Measurements from ENCODE around the gene ERC2. TPM values are rescaled to one million over a fixed set of nuclear protein-coding genes. Genes with fewer than 3 reads are reported as not detected.

Gene ERC2
- total and polyA plus RNA-seq, 9 donors: 1.2 to 9.4 (median 5.4) TPM

DNA sequence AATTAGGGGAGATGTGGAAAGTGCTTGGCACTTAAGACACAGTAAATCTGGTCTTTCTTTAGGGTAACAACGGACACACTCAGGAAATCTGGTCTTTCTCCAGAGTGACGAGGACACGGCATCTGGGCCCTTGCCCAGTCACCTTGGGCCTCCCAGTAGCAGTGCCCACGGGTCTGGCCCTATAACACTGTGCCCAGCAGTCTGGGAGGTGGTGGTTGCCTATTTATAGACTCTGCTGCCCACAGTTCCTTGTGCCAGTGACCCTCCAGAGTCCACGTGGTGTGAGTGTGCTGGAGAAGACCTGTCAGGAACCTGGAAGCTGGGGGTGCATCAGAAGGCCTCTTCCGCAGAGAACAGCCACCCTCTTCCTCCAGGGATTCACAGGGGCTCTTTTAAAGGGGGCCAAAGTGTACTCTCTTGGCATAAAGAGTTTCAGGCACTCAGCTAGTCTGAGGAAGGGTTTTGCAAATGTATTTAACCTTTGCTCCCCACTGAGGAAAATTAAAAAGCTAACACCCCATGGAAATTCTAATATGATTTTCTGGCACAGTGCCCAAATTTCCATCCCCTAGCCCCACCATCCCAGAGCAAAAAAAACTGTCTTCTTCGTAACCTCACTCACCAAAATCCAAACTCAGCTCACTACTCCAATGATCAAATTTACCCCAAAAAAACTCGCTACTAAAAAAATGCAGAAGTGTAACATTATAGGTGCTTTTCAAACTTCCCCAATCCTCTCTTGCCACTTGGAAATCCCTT lies 996.6 kb downstream of the ERC2 start:
- no peak for TF ChIP-seq POLR2A (IDR thresholded peaks at IDR 0.05)
- TF ChIP-seq, protein P1, sequence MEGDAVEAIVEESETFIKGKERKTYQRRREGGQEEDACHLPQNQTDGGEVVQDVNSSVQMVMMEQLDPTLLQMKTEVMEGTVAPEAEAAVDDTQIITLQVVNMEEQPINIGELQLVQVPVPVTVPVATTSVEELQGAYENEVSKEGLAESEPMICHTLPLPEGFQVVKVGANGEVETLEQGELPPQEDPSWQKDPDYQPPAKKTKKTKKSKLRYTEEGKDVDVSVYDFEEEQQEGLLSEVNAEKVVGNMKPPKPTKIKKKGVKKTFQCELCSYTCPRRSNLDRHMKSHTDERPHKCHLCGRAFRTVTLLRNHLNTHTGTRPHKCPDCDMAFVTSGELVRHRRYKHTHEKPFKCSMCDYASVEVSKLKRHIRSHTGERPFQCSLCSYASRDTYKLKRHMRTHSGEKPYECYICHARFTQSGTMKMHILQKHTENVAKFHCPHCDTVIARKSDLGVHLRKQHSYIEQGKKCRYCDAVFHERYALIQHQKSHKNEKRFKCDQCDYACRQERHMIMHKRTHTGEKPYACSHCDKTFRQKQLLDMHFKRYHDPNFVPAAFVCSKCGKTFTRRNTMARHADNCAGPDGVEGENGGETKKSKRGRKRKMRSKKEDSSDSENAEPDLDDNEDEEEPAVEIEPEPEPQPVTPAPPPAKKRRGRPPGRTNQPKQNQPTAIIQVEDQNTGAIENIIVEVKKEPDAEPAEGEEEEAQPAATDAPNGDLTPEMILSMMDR (IDR thresholded peaks at IDR 0.05): no peak
- no peak for TF ChIP-seq EP300 (IDR thresholded peaks at IDR 0.05)
- Histone ChIP-seq H3K4me1 (ENCODE audit: insufficient read depth) (no peaks in the 10 kb centered on the region), H3K36me3 (no peaks in the 10 kb centered on the region), H3K9me3 (no peaks in the 10 kb centered on the region), H3K4me3 (no peak overlapping the region), H3K27me3 (no peaks in the 10 kb centered on the region), H3K27ac (no peak overlapping the region)
- intact Hi-C loops (cut with DNase I): loop anchor here in 1 of 4 donors (5.0 kb wide), 1 partner anchor 1519 kb away; no protein-coding TSS in a partner anchor
- DNase-seq: no peak
- 70 to 75% (median 72%) methylated on average over 8 of the region's 8 CpGs for WGBS, 3 donors

- WGBS, 3 donors: 88 to 95% (median 94%) methylated on average over 4 of the region's 4 CpGs
- Histone ChIP-seq H3K27ac (no peak overlapping the region), H3K4me3 (no peak overlapping the region), H3K9me3 (no peaks in the 10 kb centered on the region), H3K27me3 (no peaks in the 10 kb centered on the region), H3K4me1 (ENCODE audit: insufficient read depth) (no peaks in the 10 kb centered on the region), H3K36me3 (no peaks in the 10 kb centered on the region)
- DNase-seq: no peak
- no peak for TF ChIP-seq EP300 (IDR thresholded peaks at IDR 0.05)
- TF ChIP-seq POLR2A (IDR thresholded peaks at IDR 0.05): no peak
- TF ChIP-seq, protein P1 (IDR thresholded peaks at IDR 0.05): no peak
- intact Hi-C loops (cut with DNase I): loop anchor here in 1 of 4 donors (5.0 kb wide), 1 partner anchor 1519 kb away; no protein-coding TSS in a partner anchor
Measured at GRCh38 chr3:55471084-55471483, 997.2 kb downstream of the ERC2 start.

DNA sequence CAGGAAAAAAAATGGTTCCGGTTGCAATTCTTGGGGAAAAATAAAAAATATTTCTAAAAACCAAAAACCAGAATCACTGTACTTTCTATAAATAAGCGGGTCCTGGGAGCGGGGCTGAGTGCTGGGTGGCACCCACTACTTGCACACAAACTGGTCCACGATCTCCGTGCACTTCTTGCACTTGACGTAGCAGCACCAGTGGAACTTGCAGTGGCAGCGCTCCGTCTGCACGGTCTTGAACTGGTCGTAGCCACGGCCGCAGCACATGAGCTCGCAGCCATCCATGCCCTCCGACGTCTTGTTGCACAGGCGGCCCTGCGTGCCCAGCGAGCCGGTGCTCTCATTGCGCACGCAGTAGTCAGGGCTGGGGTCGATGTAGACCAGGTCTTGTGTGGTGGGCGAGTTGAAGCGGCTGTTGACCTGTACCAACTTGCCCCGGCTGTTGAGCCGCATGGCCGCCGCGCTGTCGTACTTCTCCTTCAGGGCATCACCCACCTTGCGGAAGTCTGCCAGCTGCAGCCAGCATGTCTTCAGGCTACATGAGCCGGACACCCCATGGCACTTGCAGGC lies 998.2 kb downstream of the ERC2 start:
- intact Hi-C loops (cut with DNase I): loop anchor here in 1 of 4 donors (5.0 kb wide), 1 partner anchor 1518 kb away; no protein-coding TSS in a partner anchor

GRCh38 chr3:55468251-55468650 lies 1000.0 kb downstream of the ERC2 start:
- 55 to 67% (median 62%) methylated on average over 5 of the region's 5 CpGs for WGBS, 3 donors
- intact Hi-C loops (cut with DNase I): no loop called here
- H3K27ac ChIP-seq: no peak overlapping the region
- H3K27me3 ChIP-seq: no peaks in the 10 kb centered on the region
- H3K4me3 ChIP-seq: no peak overlapping the region
- DNase-seq: no peak
- TF ChIP-seq, protein P1 (IDR thresholded peaks at IDR 0.05): no peak
- TF ChIP-seq EP300 (IDR thresholded peaks at IDR 0.05) (no peak), POLR2A (IDR thresholded peaks at IDR 0.05) (no peak)
- no peaks in the 10 kb centered on the region for H3K9me3 ChIP-seq
- no peaks in the 10 kb centered on the region for H3K4me1 ChIP-seq (ENCODE audit: insufficient read depth)
- no peaks in the 10 kb centered on the region for H3K36me3 ChIP-seq

More for the DNA sequence above, 998.2 kb downstream of the ERC2 start:
- Histone ChIP-seq H3K4me3 (no peak overlapping the region), H3K4me1 (ENCODE audit: insufficient read depth) (no peaks in the 10 kb centered on the region), H3K27ac (no peak overlapping the region), H3K27me3 (no peaks in the 10 kb centered on the region), H3K36me3 (no peaks in the 10 kb centered on the region), H3K9me3 (no peaks in the 10 kb centered on the region)
- 93 to 95% (median 93%) methylated on average over 32 of the region's 32 CpGs for WGBS, 3 donors
- DNase-seq: no peak
- TF ChIP-seq POLR2A (IDR thresholded peaks at IDR 0.05) (no peak), EP300 (IDR thresholded peaks at IDR 0.05) (no peak)
- TF ChIP-seq, protein P1 (IDR thresholded peaks at IDR 0.05): no peak

Data from ovary (tissue), 9 donors.